ENCODE measurements around the gene CEP95.
A peak's percentile ranks its signal among the peaks of the same experiment; 100 is the strongest.

CEP95 gene

DNA sequence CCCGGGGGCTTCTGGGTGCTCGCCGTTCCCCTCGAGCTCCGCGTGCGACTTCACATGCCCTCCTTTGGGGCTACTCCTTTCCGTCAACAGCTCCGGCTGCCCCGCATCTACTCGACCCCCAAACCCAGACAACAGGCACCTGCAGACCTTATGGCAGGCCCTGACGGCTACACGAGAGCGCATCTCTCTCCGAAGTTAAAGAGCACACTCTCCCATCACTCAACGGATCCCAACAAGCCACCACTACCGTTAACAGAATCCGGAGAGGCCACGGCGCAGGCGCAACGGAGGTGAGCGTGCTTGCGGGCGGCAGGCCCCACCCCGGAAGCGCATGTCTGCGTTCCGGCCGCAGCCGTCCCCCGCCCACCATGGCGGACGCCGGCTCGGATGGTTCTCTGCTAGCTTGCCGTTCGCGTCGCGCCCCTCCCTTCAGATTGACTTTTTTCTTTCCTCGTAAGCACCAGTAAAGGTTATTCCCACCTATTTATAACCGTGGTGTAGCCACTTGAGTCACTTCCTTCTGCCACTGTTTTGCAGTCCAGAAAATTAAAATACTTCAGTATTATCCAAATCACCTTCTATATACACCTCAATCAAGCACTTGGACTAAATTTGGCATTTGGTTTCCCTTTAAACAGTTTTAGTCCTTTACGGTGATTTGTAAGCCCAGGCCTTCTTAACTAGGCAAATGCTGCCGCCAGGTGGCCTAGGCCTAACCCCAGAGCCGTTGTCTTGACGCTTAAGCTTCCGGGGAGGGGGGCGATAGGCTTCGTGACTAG is 9.8 kb upstream of the CEP95 start, which contains the start of gene POLG2:
POLG2 (minus strand) TSS at position 269 of the 779 bp plus-strand sequence; CDS start at position 183, 86 bp downstream.
- DNase-seq (ENCODE audit: low read depth), result peak; percentile 93

DNA sequence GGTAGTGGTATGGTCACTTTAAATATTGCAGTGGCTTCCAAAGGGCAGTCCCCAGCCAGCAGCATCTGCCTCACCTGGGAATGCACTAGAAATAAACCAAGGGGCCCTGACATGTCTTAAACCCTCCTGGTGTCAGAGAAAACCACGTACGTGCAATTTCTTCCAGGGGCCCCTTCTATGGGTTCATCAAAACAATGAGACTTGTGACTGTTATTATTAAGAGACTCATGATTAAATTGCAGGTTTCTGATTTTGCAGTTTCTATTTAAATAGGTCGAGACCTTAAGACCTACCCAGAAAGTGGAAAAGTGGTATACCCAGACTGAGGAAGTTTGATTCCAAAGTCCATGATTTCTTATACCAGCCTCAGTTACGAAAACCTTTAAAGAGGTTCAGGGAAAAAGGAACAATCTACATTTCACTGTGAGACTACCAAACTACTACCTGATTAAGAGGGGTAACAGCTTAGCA is 9.2 kb upstream of the CEP95 start:
- no peak for DNase-seq (ENCODE audit: low read depth)

DNA sequence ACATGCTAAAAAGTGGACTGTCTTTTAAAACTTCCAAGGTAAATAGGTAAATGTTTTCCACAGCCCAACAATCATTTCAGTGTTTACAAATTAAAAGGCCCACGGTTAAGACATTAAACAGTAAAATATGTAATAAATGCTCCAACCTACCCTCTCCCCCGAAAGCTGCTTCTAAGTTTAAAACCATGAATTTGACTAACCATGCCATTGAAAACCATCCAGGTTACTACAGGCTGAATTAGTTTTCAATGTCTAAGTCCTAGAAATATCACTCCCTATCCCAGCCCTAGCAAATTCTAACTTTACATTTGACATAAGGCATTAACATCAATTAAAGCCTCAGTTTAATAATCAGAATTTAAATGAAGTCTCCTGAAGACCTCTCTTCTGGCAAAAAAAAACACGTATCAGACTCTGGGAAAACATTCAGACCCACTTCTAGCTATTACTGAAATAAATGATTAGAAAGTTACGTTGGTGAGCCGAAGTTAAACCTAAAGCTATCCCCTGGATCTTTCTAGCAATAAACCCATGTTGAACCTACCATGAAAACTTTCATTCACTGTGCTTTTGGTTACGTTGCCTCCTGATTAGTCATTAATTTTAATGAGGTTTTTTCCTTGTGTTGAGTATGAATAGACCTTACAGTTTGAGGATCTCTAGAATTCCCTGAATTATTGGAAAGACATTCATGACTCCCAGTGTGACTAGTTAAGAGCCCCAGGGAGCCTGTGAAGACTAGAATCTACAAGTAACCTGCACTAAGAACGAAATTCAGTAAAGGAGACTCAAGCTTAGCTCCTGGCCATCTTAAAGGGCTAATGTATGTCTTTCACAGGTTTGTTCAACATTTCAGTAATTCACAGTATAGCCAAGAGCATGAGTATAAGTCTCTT is 8.2 kb upstream of the CEP95 start:
- DNase-seq (ENCODE audit: low read depth), result no peak

DNA sequence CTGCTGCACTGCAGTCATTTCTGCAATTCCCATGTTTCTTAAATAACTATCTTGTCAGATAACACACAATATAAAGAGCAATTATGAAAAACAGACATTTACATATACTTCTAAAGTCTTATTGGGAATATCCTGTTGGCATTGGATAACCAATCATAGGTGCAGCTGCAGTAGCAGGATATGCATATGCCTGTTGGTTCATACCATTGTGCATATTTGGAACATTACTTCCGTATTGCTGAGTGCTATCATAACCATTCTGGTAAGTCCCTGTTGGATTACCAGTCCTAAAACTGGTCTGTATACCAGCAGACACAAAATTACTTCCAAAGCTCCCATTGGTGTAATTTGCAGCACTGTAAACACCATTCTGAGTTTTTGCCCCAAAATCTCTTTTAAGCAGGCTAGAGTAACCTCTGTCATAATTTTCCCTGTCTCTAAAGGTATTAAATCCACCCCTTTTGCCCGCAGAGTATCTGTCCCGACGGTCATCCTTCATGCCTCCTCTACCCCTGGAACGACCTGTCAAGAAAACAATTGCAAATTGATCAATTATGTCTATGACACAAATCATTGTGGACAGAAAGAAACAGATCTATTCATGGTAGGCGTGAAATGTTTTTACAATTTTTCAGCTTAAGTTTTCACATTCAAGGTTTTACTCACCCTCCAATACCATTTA is 6.8 kb upstream of the CEP95 start:
- DNase-seq (ENCODE audit: low read depth), result no peak

DNA sequence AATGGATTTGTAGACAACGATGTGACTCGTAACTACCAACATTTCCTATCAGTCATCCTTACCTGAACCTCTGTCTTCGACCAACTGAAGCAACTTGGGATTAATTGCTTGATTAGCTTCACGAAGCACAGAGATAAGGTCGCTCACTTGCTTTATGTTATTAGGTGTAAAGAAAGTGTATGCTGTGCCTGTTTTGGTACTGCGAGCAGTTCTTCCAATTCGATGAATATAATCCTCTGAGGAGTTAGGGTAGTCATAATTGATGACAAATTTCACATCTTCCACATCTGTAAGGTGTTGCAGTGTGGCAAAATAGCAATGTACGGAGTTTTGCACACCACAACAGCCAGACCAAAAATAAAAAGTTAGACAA is 6.3 kb upstream of the CEP95 start:
- DNase-seq (ENCODE audit: low read depth), result no peak

DNA sequence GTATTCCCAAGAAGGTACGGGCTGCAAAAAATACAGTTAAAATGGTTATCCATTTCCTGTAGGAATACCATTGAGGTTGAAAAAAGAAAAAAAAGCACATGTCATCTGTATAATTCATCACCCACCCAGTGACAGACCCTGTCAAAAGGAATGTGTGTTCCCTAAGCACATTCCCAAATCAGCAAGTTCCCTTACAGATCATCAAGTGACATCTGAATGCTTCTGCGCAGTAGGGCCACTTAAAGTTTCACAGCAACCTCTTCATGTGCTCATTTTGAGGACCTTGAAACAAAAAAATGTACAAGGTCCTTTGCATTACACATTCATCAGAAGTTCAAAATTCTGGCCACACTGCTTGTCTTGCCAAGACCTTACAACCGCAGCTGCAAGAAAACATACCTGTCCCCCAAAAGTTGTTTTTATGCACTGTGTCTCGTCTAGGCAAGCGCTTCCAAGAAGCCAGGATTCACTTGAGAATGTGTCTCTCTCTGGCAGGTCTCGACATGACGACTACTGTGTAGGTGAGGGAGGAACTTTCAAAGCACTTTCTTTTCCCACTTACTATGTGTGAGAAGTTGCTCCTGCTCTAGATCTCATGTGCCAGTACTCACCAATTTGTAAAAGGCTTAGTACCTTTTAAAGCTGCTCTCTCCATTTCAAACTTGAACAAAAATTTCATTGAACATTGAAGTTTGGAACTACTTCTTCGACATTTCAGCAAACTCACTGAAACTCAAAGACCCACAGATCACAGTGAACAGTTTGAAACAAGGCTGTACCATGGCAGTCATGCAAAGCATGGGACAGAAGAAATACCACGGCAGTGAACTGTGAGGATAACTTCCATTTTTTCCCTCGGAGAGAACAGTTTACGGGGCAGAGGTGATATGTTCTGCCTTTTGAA is 5.7 kb upstream of the CEP95 start:
- no peak for DNase-seq (ENCODE audit: low read depth)

DNA sequence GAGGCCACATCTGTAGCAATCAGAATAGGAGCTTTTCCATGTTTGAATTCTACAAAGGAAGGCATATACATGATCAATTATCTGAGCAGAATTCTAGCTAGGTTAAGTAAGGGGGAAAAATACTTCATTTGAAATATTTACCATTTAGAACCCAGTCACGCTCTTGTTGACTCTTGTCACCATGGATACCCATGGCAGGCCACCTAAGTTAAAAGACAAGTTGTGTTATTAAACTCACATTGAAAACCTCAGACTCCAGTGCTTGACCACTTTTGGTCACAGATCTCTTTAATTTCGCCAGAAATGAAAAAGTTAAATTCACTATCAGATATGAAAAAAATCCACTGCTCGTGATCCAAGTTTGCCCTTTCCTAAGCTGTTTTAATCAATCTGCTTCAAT is 4.8 kb upstream of the CEP95 start:
- DNase-seq (ENCODE audit: low read depth), result no peak

DNA sequence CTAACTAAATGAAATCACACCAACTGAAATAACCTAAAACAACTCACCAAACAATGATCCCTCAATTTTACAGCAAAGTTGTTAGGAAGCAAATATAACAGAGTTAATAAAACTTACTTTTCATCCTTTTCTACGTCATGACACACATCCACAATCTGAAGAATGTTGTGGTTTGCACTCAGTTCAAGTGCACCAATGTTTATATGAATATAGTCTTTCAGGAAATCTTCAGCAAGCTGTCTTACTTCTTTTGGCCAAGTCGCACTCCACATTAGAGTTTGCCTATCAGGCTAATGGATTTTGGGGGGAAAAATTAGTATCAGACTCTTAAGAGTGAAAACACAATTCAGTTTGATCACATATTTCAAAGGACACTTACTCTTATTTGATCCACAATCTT is 4.0 kb upstream of the CEP95 start:
- DNase-seq (ENCODE audit: low read depth), result no peak

DNA sequence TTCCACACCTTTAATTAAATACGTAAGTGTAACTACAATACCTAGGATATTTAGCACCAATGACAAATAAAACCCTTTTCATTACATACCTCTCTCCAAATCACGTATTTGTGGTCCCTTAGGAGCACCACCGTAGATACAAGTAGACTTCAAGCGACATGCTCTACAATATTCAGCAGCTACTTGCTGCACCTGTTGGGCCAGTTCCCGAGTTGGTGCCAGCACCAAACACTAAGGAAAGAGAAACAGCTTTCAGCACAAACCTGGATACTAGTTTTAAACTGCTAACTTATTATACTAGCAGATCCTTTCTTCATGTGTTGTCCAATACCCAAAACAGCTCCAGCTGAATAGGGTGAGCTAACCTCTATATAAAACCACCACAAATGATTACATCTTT is 3.4 kb upstream of the CEP95 start:
- DNase-seq (ENCODE audit: low read depth), result no peak

DNA sequence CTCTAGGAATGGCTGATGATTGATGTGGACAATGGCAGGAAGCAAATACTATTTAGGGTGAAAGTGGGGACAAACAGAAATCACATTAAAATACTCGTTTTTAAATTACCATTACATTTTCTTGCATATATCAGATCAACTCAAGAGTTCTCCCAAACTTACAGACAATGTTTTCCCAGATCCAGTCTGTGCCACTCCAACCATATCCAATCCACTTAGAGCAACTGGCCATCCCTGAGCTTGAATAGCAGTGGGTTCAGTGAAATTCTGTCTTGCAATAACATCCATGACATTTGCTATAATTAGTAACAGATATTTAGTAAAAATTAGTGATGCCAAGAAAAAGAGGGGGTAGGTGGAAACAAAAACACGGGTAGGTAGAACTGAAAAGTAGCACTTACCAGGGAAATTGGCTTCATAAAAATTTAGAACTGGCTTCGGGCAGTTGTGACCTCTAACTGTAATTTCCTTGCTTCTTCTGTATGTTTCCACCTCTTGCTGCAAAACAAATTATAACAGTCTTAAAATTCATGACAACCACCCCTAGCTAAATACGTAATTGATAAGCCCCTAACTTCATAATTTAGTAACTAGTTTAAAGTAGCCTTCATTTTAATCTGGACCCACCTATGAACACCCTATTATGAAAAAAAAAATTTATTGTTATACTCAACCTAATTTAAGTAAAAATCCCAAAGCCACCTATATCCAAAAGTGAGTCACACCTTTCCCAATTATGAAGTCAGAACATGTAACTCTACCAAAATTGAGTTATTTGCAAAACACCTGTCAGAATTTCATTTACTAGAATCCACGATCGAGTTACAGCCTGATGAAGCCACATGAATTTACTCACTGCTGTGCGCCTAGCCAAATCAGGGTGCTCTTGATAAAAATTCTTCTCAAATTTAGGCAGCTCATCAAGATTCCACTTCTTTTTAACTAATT is 2.7 kb upstream of the CEP95 start:
- no peak for DNase-seq (ENCODE audit: low read depth)

DNA sequence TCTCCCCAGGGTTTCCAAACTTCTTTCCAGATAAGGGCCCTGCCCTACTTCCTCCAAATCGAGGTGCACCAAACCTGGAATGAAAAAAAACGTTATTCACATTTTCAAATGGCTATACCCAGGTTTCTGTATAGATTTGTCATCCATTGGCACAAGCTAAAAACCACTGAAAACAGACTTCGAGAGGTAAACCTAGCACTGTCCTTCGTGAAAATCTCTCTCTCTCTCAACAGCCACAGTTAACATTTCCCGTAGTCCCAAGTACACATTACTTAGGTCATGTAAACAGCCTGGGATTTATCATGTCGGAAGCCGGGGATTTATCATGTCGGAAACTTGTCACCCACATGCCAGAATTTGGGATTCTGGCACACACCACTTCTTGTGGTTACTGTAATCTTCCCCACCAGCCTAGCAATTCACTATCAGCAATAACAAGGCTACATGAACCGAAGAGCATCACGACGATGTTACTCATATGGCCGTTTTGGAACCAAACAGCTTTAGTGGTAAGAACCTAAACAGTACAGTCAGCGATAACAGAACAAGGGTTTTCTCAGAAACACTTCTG is 1.9 kb upstream of the CEP95 start:
- no peak for DNase-seq (ENCODE audit: low read depth)

DNA sequence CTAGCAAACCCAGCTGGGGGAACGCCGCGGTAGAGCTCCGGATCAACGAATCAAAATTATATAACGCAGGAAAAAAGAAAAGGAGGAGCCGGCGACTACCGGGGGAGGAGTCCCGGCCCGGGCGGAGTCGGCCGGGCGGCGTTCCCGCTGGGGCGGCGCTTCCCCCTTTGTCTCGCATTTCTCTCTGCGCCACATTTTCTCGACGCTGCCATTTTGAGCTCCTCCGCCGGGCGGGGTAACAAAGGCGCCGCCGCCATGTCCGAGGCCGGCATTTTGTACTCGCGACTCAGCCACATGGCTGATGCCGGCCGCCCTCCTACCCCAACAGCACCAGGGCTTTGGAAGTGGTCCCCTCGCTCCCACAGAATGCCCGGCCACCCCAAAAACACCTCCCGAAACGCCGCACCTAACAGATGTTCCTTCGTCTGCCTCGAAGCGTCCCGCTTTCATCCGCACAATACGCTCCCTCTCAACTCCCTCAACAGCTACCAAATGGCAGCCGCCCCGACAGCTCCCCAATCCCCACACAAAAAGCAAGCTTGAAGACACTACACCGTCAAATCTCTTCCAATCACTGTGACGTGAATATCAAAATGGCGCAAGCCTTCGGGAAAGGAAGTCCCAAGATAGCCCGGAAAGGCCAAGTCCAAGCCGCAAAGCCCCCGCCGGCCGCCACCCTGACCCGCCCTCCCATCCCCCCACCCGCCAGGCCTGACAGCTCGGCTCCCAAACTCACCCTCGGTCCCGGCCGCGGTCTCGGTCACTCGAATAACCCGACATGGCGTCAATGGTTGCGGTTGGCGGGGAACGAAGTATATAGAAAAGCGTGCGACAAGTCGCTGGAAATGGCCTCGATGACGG is 1.2 kb upstream of the CEP95 start:
- peak; percentile 72 for DNase-seq (ENCODE audit: low read depth)

DNA sequence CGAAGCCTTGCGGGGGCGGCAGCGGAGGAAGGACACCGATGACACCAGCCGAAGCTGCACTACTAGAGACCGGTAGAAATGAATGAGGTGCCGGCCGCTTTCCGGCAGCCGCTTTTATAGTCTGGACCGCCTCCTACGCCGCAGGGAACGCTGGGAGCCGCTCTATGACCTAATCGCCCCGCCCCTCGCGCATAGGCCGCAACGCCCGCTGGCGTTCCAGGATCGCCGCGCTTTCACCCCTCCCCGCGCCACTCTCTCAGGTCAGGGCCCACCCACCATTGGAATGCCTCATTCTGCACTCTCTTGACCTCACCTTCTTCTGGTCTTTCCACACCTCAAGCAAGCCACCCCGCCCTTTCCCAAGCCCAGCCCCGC is 589 bp upstream of the CEP95 start, which contains the start of gene DDX5:
DDX5 (minus strand) TSS at position 89 of the 375 bp plus-strand sequence. CDS start 170 bp downstream, outside the sequence.
- DNase-seq (ENCODE audit: low read depth), result peak; percentile 95

DNA sequence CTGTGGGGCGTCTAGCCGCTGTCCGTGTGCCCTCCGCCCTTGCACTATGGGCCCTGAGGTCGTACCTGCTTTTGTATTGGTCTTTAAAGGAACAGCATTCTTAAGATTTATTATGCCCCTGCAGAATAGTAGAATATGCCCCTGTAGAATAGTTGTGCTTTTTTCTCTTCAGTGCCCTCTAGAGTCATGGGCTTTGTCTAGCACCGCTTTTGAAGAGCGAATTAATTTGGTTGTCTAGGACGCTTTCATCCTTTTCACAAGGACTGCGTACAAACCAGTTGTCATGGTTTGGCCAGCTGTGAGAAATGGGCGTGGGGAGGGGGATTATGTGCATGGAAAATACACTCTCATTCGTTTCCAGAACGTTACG is 621 bp downstream of the CEP95 start:
- no peak for DNase-seq (ENCODE audit: low read depth)

DNA sequence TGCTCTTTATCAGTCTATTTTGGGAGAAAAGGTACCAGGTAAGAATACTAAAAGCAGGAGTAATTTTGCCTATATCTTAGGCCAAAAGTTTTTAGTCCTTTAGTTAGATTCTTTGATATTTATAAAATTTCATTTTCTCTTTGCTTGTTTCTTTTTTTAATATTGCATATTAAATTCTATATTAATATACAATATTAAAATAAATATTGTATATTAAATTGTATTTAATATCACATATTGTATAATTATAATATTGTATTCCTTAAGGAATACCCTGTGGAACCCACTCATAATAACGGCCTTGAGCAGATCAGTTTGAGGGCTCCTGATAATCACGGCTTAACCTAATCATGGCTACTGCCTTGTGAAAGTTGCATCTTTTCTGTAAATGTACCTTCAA is 1.9 kb downstream of the CEP95 start:
- no peak for DNase-seq (ENCODE audit: low read depth)

DNA sequence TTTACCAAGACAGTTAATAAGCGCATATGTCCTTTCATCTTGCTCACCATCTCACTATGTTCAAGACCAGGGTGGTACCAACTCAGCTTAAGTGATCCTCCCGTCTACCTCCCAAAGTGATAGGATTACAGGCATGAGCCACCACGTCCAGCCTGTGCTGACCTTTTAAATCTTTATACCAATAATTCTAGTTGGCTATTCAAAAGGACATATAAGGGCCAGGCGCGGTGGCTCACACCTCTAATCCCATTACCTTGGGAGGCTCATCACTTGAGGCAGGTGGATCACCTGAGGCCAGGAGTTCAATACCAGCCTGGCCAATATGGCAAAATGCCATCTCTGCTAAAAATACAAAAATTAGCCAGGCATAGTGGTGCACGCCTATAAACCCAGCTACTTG is 2.4 kb downstream of the CEP95 start:
- no peak for DNase-seq (ENCODE audit: low read depth)

DNA sequence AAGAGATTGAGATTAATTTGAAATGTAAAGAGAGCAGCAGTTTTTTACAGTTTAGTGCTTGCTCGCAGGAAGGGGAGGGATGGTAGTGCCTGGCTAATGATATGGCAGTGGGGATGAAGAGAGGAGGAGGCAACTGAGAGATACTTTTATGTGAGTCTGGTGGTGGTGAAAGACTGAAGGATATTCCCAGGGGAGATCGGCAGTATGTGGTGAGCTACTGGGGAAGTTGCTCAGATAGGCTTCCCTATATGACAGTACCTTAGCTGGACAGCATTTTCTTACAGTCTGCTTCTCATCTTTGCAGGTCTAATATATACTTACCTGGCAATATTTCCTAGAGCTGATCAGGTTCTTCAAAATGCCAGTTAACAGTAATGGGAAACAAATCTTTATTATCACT is 8.6 kb downstream of the CEP95 start:
- DNase-seq (ENCODE audit: low read depth), result no peak

DNA sequence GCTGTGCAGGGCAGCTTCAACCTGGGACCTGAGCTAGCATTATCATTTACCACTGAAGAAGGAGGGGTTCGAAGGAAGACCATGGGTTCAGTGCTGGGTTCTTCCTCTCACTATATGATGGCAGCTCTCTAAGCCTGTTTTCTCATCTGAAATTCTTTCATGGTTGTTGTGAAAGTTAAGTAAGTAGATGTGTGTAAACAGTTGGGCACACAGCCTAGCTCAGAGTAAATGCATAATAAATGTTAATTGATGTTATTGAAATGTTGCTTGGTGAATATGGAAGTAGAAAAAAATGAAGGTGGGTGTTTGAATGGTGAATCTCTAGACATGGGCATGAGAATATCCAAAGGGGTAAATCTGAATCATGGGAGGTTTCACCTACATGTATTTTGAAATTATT is 9.1 kb downstream of the CEP95 start:
- DNase-seq (ENCODE audit: low read depth), result no peak

DNA sequence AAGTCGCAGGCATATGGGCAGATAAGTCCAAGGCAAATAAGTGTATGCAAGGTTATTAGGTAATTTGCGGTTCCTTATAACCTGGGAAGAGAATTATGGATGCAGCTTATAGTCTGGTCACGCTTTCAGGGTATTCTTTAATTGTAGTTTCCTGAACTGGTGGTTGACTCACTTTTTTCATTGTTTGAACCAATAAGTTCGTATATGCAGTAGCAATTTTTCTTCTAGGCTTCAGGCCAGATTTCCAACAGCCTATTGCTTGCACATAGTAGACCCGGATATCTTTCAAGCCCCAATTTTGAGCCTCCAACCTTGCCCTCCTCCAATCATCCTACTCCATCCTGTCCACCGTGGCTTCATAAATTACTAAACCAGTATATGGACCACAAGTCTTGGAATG is 12.8 kb downstream of the CEP95 start:
- no peak for DNase-seq (ENCODE audit: low read depth)

Measured in stimulated activated CD8-positive, alpha-beta memory T cell treated with anti-CD3 and anti-CD28 coated beads, Interleukin-12 subunit alpha, Interleukin-12 subunit beta, amount 100 ng/mL, for 4 hours (primary cell).